Measurements from ENCODE around the gene STXBP4.
"Not testable (repeated sequence)": the region's sequence is repeated elsewhere in the genome, so short reads cannot be mapped to it uniquely, and the experiment has no call there.

The STXBP4 gene

GRCh38 chr17:55056526-55056925 is 88.0 kb downstream of the STXBP4 start:
- no peak for DNase-seq (ENCODE audit: low read depth)

GRCh38 chr17:55057184-55057583 is 88.6 kb downstream of the STXBP4 start:
- no peak for DNase-seq (ENCODE audit: low read depth)

- DNase-seq (ENCODE audit: low read depth), result no peak
These were observed 91.2 kb downstream of the STXBP4 start for GRCh38 chr17:55059724-55060123.

GRCh38 chr17:55062921-55063320 is 94.4 kb downstream of the STXBP4 start:
- DNase-seq (ENCODE audit: low read depth), result no peak

GRCh38 chr17:55063885-55064874 is 95.6 kb downstream of the STXBP4 start:
- no peak for DNase-seq (ENCODE audit: low read depth)

- DNase-seq (ENCODE audit: low read depth), result no peak
These were observed 99.3 kb downstream of the STXBP4 start for GRCh38 chr17:55067697-55068439.

GRCh38 chr17:55068862-55069811 is 100.6 kb downstream of the STXBP4 start:
- no peak for DNase-seq (ENCODE audit: low read depth)

GRCh38 chr17:55069983-55070529 is 101.5 kb downstream of the STXBP4 start:
- DNase-seq (ENCODE audit: low read depth), result no peak

- DNase-seq (ENCODE audit: low read depth), result no peak
These were observed 104.3 kb downstream of the STXBP4 start for GRCh38 chr17:55072898-55073297.

- not testable (repeated sequence) for DNase-seq (ENCODE audit: low read depth)
These were observed 104.9 kb downstream of the STXBP4 start for GRCh38 chr17:55073467-55073866.

GRCh38 chr17:55081559-55081958 is 113.0 kb downstream of the STXBP4 start:
- no peak for DNase-seq (ENCODE audit: low read depth)

- no peak for DNase-seq (ENCODE audit: low read depth)
These were observed 118.1 kb downstream of the STXBP4 start for GRCh38 chr17:55086635-55087058.

- no peak for DNase-seq (ENCODE audit: low read depth)
These were observed 120.7 kb downstream of the STXBP4 start for GRCh38 chr17:55089256-55089655.

GRCh38 chr17:55090079-55090492 is 121.5 kb downstream of the STXBP4 start:
- peak; percentile 2 for DNase-seq (ENCODE audit: low read depth)

- no peak for DNase-seq (ENCODE audit: low read depth)
These were observed 124.8 kb downstream of the STXBP4 start for GRCh38 chr17:55093353-55093752.

GRCh38 chr17:55098765-55099164 is 130.2 kb downstream of the STXBP4 start:
- DNase-seq (ENCODE audit: low read depth), result no peak

GRCh38 chr17:55110521-55110920 is 142.0 kb downstream of the STXBP4 start:
- DNase-seq (ENCODE audit: low read depth), result no peak

GRCh38 chr17:55114283-55114682 is 145.7 kb downstream of the STXBP4 start:
- DNase-seq (ENCODE audit: low read depth), result no peak

- no peak for DNase-seq (ENCODE audit: low read depth)
These were observed 147.9 kb downstream of the STXBP4 start for GRCh38 chr17:55116440-55116914.

- DNase-seq (ENCODE audit: low read depth), result no peak
These were observed 148.6 kb downstream of the STXBP4 start for GRCh38 chr17:55117164-55117563.

- DNase-seq (ENCODE audit: low read depth), result no peak
These were observed 152.1 kb downstream of the STXBP4 start for GRCh38 chr17:55120651-55121050.

Measured in activated gamma-delta T cell treated with anti-CD3 and anti-CD28 coated beads, Interleukin-2, amount 50 U/mL, for 16 hours (primary cell).